Loucy (cell line): Measurements from ENCODE around the gene SORCS1.

Experiments
- H2AFZ ChIP-seq: fragments of 200-600 bp; sonication (generic); 2 replicates; pipeline ENCODE4 v1.6.0; 2016; ENCODE audit warnings: antibody characterized with exemption, mild to moderate bottlenecking, low read length, moderate library complexity
- H3F3A ChIP-seq: fragments of 200-600 bp; 2 replicates; pipeline ENCODE4 v1.6.0; 2016; ENCODE audit warnings: antibody characterized with exemption, low read depth, mild to moderate bottlenecking
- H3K27me3 ChIP-seq: fragments of 200-600 bp; sonication (generic); 2 replicates; pipeline ENCODE4 v1.6.1; 2014; ENCODE audit warnings: low read length, mild to moderate bottlenecking; ENCODE audit not compliant: insufficient read depth, poor library complexity, severe bottlenecking
- H3K36me3 ChIP-seq: fragments of 200-600 bp; sonication (generic); 2 replicates; pipeline ENCODE4 v1.6.1; 2016; ENCODE audit warnings: low read length; ENCODE audit not compliant: insufficient read depth
- H3K4me1 ChIP-seq: fragments of 200-600 bp; sonication (generic); 2 replicates; pipeline ENCODE4 v1.5.1; 2014; ENCODE audit warnings: low read length, mild to moderate bottlenecking; ENCODE audit not compliant: insufficient read depth, poor library complexity, severe bottlenecking
- H3K4me2 ChIP-seq: fragments of 200-600 bp; sonication (generic); 2 replicates; pipeline ENCODE4 v1.6.0; 2014; ENCODE audit warnings: antibody characterized with exemption, low read length, low read depth, mild to moderate bottlenecking; ENCODE audit not compliant: poor library complexity, severe bottlenecking
- H3K4me3 ChIP-seq: fragments of 200-600 bp; sonication (generic); 2 replicates; pipeline ENCODE4 v1.5.1; 2014; ENCODE audit warnings: low read length, mild to moderate bottlenecking, mixed read lengths; ENCODE audit not compliant: poor library complexity, severe bottlenecking
- H3K79me2 ChIP-seq: fragments of 200-600 bp; sonication (generic); 2 replicates; pipeline ENCODE4 v1.6.1; 2014; ENCODE audit warnings: low read length; ENCODE audit not compliant: insufficient read depth
- H3K9ac ChIP-seq: fragments of 200-600 bp; sonication (generic); 2 replicates; pipeline ENCODE4 v1.6.0; 2014; ENCODE audit warnings: mild to moderate bottlenecking, low read depth, low read length, moderate library complexity; ENCODE audit not compliant: poor library complexity, severe bottlenecking
- H3K9me2 ChIP-seq: fragments of 200-600 bp; sonication (generic); replicated peaks from 2 replicates; pipeline ENCODE4 v1.6.1; 2016; ENCODE audit warnings: low read depth, low read length, mixed read lengths
- H3K9me3 ChIP-seq: fragments of 200-600 bp; sonication (generic); 2 replicates; pipeline ENCODE4 v1.6.1; 2014; ENCODE audit warnings: mild to moderate bottlenecking, antibody characterized with exemption, low read length, low read depth; ENCODE audit not compliant: insufficient read depth
- H4K20me1 ChIP-seq: fragments of 200-600 bp; sonication (generic); 2 replicates; pipeline ENCODE4 v1.6.0; 2014; ENCODE audit warnings: antibody characterized with exemption, low read length, mild to moderate bottlenecking; ENCODE audit not compliant: insufficient read depth, poor library complexity, severe bottlenecking
- CTCF ChIP-seq: fragments of 200-600 bp; sonication (generic); conservative IDR thresholded peaks from 2 replicates; pipeline ENCODE4 v1.5.1; 2014; ENCODE audit warnings: mild to moderate bottlenecking, antibody characterized with exemption, low read length
- EZH2phosphoT487 ChIP-seq: fragments of 200-600 bp; IDR thresholded peaks from 2 replicates; pipeline ENCODE4 v1.6.1; 2018; ENCODE audit warnings: antibody characterized with exemption, mild to moderate bottlenecking, moderate library complexity, borderline replicate concordance

Gene SORCS1

DNA sequence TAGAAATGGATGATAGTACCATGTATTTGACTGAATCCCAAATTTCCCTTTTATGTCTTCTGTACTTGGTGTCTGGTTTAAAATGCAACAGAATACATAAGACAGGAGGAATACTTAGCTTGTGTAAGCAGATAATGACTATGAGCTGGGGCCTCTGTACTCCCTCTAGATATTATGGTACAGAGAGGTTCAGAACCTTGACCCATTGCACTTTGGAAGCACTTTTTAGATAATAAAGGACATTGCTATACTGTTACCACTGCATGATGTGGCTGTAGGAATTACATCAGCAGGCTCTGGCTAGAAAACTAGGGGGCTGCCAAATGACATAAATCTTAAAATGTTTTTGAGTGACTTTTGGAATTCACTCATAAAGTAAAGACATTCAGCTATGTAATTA, 526.6 kb downstream of the SORCS1 start:
- no peaks in the 10 kb centered on the region for H3K79me2 ChIP-seq
- TF ChIP-seq EZH2phosphoT487 (no peak), CTCF (no peak)
- H3K9me3 ChIP-seq, result no peaks in the 10 kb centered on the region
- H3K9me2 ChIP-seq, result no peaks in the 10 kb centered on the region
- H3F3A ChIP-seq, result no peaks in the 10 kb centered on the region
- no peaks in the 10 kb centered on the region for H3K27me3 ChIP-seq
- H3K4me2 ChIP-seq, result no peak overlapping the region
- H3K4me1 ChIP-seq, result no peaks in the 10 kb centered on the region
- no peaks in the 10 kb centered on the region for H3K36me3 ChIP-seq
- H4K20me1 ChIP-seq, result no peaks in the 10 kb centered on the region
- no peak overlapping the region for H3K9ac ChIP-seq
- no peak overlapping the region for H3K4me3 ChIP-seq
- H2AFZ ChIP-seq, result no peak overlapping the region

DNA sequence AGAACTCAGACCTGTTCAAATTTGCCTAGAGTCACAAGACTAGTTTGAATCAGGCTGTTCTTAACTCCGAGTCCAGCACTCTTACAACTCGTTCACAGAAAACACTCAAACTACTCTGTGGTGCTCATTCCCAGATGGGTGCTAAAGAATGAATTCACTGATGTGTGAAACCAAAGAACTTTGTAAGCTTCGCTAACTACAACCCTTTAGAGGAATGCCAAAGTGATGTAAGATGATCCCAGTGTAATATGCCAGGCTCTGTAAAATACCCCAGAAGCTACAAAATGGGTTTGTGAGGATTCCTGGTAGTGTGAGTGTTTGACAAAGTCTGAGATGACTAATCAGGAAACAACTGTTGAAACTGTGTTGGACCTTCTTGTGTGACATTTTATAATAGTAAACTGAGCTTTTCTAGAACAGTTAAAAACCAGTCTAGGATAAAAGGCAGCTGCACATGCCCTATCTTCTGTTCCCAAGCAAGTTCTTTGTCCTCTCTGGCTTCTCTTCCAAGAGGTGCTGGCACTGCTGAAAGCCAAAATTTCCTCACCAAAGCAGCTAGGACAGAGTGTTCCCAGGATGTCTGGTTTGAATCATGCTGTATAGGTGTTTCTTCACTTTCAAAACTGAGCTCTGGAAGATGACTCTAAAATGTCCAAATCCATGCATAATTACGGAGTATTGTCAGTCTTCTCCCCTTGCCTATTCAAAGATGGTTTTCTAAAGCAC, 527.6 kb downstream of the SORCS1 start:
- H3K36me3 ChIP-seq, result no peaks in the 10 kb centered on the region
- H3K9ac ChIP-seq, result no peak overlapping the region
- H3K27me3 ChIP-seq, result no peaks in the 10 kb centered on the region
- H3K4me1 ChIP-seq, result no peaks in the 10 kb centered on the region
- no peak overlapping the region for H3K4me3 ChIP-seq
- H3K79me2 ChIP-seq, result no peaks in the 10 kb centered on the region
- no peaks in the 10 kb centered on the region for H4K20me1 ChIP-seq
- TF ChIP-seq CTCF, result no peak
- TF ChIP-seq EZH2phosphoT487, result no peak
- H3K4me2 ChIP-seq, result no peak overlapping the region
- H2AFZ ChIP-seq, result no peak overlapping the region
- H3K9me2 ChIP-seq, result no peaks in the 10 kb centered on the region
- H3K9me3 ChIP-seq, result no peaks in the 10 kb centered on the region
- H3F3A ChIP-seq, result no peaks in the 10 kb centered on the region

GRCh38 chr10:106635947-106636346, 528.6 kb downstream of the SORCS1 start:
- H3K36me3 ChIP-seq, result no peaks in the 10 kb centered on the region
- H3K27me3 ChIP-seq, result no peaks in the 10 kb centered on the region
- no peaks in the 10 kb centered on the region for H3K9me2 ChIP-seq
- H3K4me1 ChIP-seq, result no peaks in the 10 kb centered on the region
- no peaks in the 10 kb centered on the region for H3K79me2 ChIP-seq
- H3K9me3 ChIP-seq, result no peaks in the 10 kb centered on the region
- TF ChIP-seq EZH2phosphoT487 (no peak), CTCF (no peak)
- no peak overlapping the region for H2AFZ ChIP-seq
- H4K20me1 ChIP-seq, result no peaks in the 10 kb centered on the region
- no peak overlapping the region for H3K9ac ChIP-seq
- H3K4me3 ChIP-seq, result no peak overlapping the region
- H3F3A ChIP-seq, result no peaks in the 10 kb centered on the region
- no peak overlapping the region for H3K4me2 ChIP-seq
